H1 (cell line): Measurements from ENCODE around the gene AOPEP. TPM values are rescaled to one million over a fixed set of nuclear protein-coding genes. Genes with fewer than 3 reads are reported as not detected.

ENCODE experiments used
- CTCF ChIA-PET: fragments of 300-600 bp; sonication (Branson Sonifier 250); formaldehyde crosslinking; loops from one replicate; lab custom pipeline; 2021; ENCODE audit not compliant: partially characterized antibody; lab: Charles Lee
- POLR2A ChIA-PET: fragments of 300-600 bp; sonication (Branson Sonifier 250); formaldehyde crosslinking; loops from one replicate; lab custom pipeline; 2021; ENCODE audit warnings: inconsistent platforms; ENCODE audit not compliant: partially characterized antibody; lab: Charles Lee
- DNase-seq, 2 experiments: peaks; one replicate each; pipeline versions ENCODE4 v3.0.0 to v3.0.0-alpha.2; 2010 to 2022; ENCODE audit warnings: low spot score in 2 of 2, low read depth in 1 of 2, mixed read lengths in 1 of 2
- FAIRE-seq: peaks from 2 replicates; lab custom pipeline; 2011; peaks lifted over from hg19 to GRCh38; lab: Jason Lieb, UNC
- H2AFZ ChIP-seq: 2 replicates; pipeline ENCODE4 v1.8.1; 2012; ENCODE audit warnings: low read length, inconsistent platforms
- H2AK5ac ChIP-seq: 2 replicates; pipeline ENCODE4 v1.6.1; 2013; ENCODE audit warnings: low read depth, low read length
- H2BK120ac ChIP-seq: replicated peaks from 2 replicates; pipeline ENCODE3; 2013; ENCODE audit warnings: low read depth, low read length, inconsistent platforms
- H2BK12ac ChIP-seq: 2 replicates; pipeline ENCODE4 v1.6.1; 2013; ENCODE audit warnings: low read depth, low read length
- H2BK15ac ChIP-seq: 2 replicates; pipeline ENCODE4 v1.6.1; 2013; ENCODE audit warnings: low read length
- H2BK20ac ChIP-seq: 2 replicates; pipeline ENCODE4 v1.6.1; 2013; ENCODE audit warnings: low read length
- H2BK5ac ChIP-seq: 2 replicates; pipeline ENCODE4 v1.6.1; 2013; ENCODE audit warnings: low read depth, low read length
- H3K14ac ChIP-seq: 2 replicates; pipeline ENCODE4 v1.6.1; 2013; ENCODE audit warnings: inconsistent platforms; ENCODE audit not compliant: insufficient read length
- H3K18ac ChIP-seq: 2 replicates; pipeline ENCODE4 v1.6.1; 2013; ENCODE audit warnings: low read length; ENCODE audit errors: extremely low read depth
- H3K23ac ChIP-seq: 2 replicates; pipeline ENCODE4 v1.6.1; 2013; ENCODE audit warnings: inconsistent platforms; ENCODE audit not compliant: insufficient read length
- H3K23me2 ChIP-seq: 2 replicates; pipeline ENCODE4 v1.6.1; 2013; ENCODE audit warnings: low read depth, low read length
- H3K27ac ChIP-seq: 2 replicates; pipeline ENCODE4 v1.6.1; 2011; ENCODE audit warnings: low read depth, low read length, inconsistent platforms
- H3K27me3 ChIP-seq, 4 experiments: replicated peaks in 1 of 4; 1 replicate in 1 of 4; 2 replicates in 3 of 4; pipeline versions ENCODE4 v1.6.1 to v1.8.1; 2011 to 2013; ENCODE audit warnings: low read length in 3 of 4, mild to moderate bottlenecking in 3 of 4, inconsistent platforms in 2 of 4, mixed read lengths in 2 of 4, moderate library complexity in 1 of 4; ENCODE audit not compliant: control insufficient read depth in 3 of 4, insufficient read depth in 3 of 4; ENCODE audit errors: extremely low read depth in 1 of 4
- H3K36me3 ChIP-seq, 4 experiments: 2 replicates each; pipeline versions ENCODE4 v1.6.1 to v1.8.1; 2011 to 2013; ENCODE audit warnings: mild to moderate bottlenecking in 4 of 4, low read length in 3 of 4, moderate library complexity in 2 of 4, control low read depth in 1 of 4, inconsistent platforms in 1 of 4; ENCODE audit not compliant: insufficient read depth in 4 of 4, control insufficient read depth in 2 of 4
- H3K4ac ChIP-seq: replicated peaks from 2 replicates; pipeline ENCODE3; 2013; ENCODE audit warnings: low read length, low read depth, mixed read lengths, inconsistent platforms; ENCODE audit not compliant: insufficient read length
- H3K4me1 ChIP-seq, 4 experiments: replicated peaks in 1 of 4; 1 replicate in 1 of 4; 2 replicates in 3 of 4; pipeline versions ENCODE4 v1.6.1 to v1.8.1; 2011 to 2013; ENCODE audit warnings: low read length in 3 of 4, inconsistent platforms in 2 of 4, mixed read lengths in 1 of 4; ENCODE audit not compliant: insufficient read depth in 4 of 4, control insufficient read depth in 3 of 4
- H3K4me2 ChIP-seq, 2 experiments: 2 replicates each; pipeline versions ENCODE4 v1.6.1 to v1.8.1; 2011 to 2013; ENCODE audit warnings: low read depth in 2 of 2, low read length in 2 of 2, control low read depth in 1 of 2, inconsistent platforms in 1 of 2, mild to moderate bottlenecking in 1 of 2; ENCODE audit not compliant: insufficient read depth in 1 of 2
- H3K4me3 ChIP-seq, 4 experiments: fragments of 200-600, 300-600 bp in 1 of 4; sonication (generic), shearing (Covaris generic), sonication (Bioruptor Twin) in 1 of 4; 2 replicates each; pipeline versions ENCODE4 v1.5.1 to v1.8.1; 2011 to 2016; ENCODE audit warnings: low read length in 4 of 4, low read depth in 3 of 4, control low read depth in 2 of 4, inconsistent platforms in 2 of 4, mild to moderate bottlenecking in 2 of 4, mixed read lengths in 1 of 4, moderate library complexity in 1 of 4; ENCODE audit not compliant: insufficient read depth in 2 of 4; ENCODE audit errors: extremely low read depth in 1 of 4
- H3K56ac ChIP-seq: replicated peaks from 2 replicates; pipeline ENCODE3; 2013; ENCODE audit warnings: low read depth, mild to moderate bottlenecking, mixed read lengths, low read length, inconsistent platforms; ENCODE audit not compliant: insufficient read length
- H3K79me1 ChIP-seq: 2 replicates; pipeline ENCODE4 v1.6.1; 2013; ENCODE audit warnings: low read depth, low read length, control low read depth
- H3K79me2 ChIP-seq, 2 experiments: 2 replicates each; pipeline versions ENCODE4 v1.6.1 to v1.8.1; 2012 to 2013; ENCODE audit warnings: low read length in 2 of 2, mild to moderate bottlenecking in 2 of 2, inconsistent platforms in 1 of 2; ENCODE audit not compliant: insufficient read depth in 2 of 2, control insufficient read depth in 1 of 2
- H3K9ac ChIP-seq, 4 experiments: replicated peaks in 1 of 4; 1 replicate in 1 of 4; 2 replicates in 3 of 4; pipeline versions ENCODE4 v1.6.1 to v1.8.1; 2011 to 2013; ENCODE audit warnings: low read depth in 3 of 4, low read length in 3 of 4, control low read depth in 2 of 4, mild to moderate bottlenecking in 2 of 4, moderate library complexity in 2 of 4, inconsistent platforms in 1 of 4; ENCODE audit errors: extremely low read depth in 1 of 4
- H3K9me3 ChIP-seq, 2 experiments: 2 replicates each; pipeline versions ENCODE4 v1.6.1 to v1.8.1; 2012 to 2013; ENCODE audit warnings: mild to moderate bottlenecking in 2 of 2, moderate library complexity in 2 of 2, control low read depth in 1 of 2, inconsistent platforms in 1 of 2, low read depth in 1 of 2, low read length in 1 of 2, mixed read lengths in 1 of 2; ENCODE audit not compliant: insufficient read depth in 2 of 2
- H4K20me1 ChIP-seq, 2 experiments: replicated peaks in 1 of 2; 2 replicates each; pipeline versions ENCODE3 to v1.8.1; 2011 to 2013; ENCODE audit warnings: inconsistent platforms in 2 of 2, low read length in 2 of 2, mild to moderate bottlenecking in 1 of 2; ENCODE audit not compliant: insufficient read depth in 2 of 2, control insufficient read depth in 1 of 2
- H4K5ac ChIP-seq: 2 replicates; pipeline ENCODE4 v1.6.1; 2013; ENCODE audit warnings: low read length, low read depth, mixed read lengths, inconsistent platforms; ENCODE audit not compliant: insufficient read length
- H4K8ac ChIP-seq: 2 replicates; pipeline ENCODE4 v1.8.0; 2013; ENCODE audit warnings: mild to moderate bottlenecking, moderate library complexity, low read length, inconsistent platforms; ENCODE audit not compliant: insufficient read depth; ENCODE audit errors: extremely low read depth
- H4K91ac ChIP-seq: replicated peaks from 2 replicates; pipeline ENCODE3; 2013; ENCODE audit warnings: low read length, mixed read lengths, inconsistent platforms; ENCODE audit not compliant: insufficient read length
- BACH1 ChIP-seq: IDR thresholded peaks from 2 replicates; pipeline ENCODE4 v1.6.1; 2012; ENCODE audit warnings: low read length, improper control_type of control experiment
- EZH2 ChIP-seq: fragments of 200-600 bp; sonication (generic); IDR thresholded peaks from 2 replicates; pipeline ENCODE4 v1.7.1; 2012; ENCODE audit warnings: low read depth, mild to moderate bottlenecking, moderate library complexity, low read length, inconsistent platforms; ENCODE audit not compliant: severe bottlenecking
- HDAC6 ChIP-seq: IDR thresholded peaks from one replicate; pipeline ENCODE4 v1.7.1; 2012; ENCODE audit warnings: low read depth, mild to moderate bottlenecking, inconsistent platforms, low read length, moderate library complexity
- JUN ChIP-seq: IDR thresholded peaks from 2 replicates; pipeline ENCODE4 v1.6.1; 2011; ENCODE audit warnings: low read depth, mild to moderate bottlenecking, improper control_type of control experiment, low read length
- JUND ChIP-seq: IDR thresholded peaks from 2 replicates; pipeline ENCODE4 v1.6.1; 2011; ENCODE audit warnings: mild to moderate bottlenecking, improper control_type of control experiment, low read length
- MAFK ChIP-seq: IDR thresholded peaks from 2 replicates; pipeline ENCODE4 v1.6.1; 2012; ENCODE audit warnings: low read depth, mild to moderate bottlenecking, improper control_type of control experiment, low read length
- POLR2AphosphoS5 ChIP-seq: IDR thresholded peaks from 2 replicates; pipeline ENCODE4 v1.6.1; 2011; ENCODE audit warnings: low read depth, low read length
- POU5F1 ChIP-seq: IDR thresholded peaks from 2 replicates; pipeline ENCODE4 v1.6.1; 2011; ENCODE audit warnings: low read depth, mild to moderate bottlenecking, low read length, moderate library complexity
- RXRA ChIP-seq: IDR thresholded peaks from 2 replicates; pipeline ENCODE4 v1.6.1; 2011; ENCODE audit warnings: low read depth, mild to moderate bottlenecking, low read length, moderate library complexity; ENCODE audit not compliant: insufficient read depth
- SAP30 ChIP-seq: fragments of 300-600 bp; sonication (generic); IDR thresholded peaks from 2 replicates; pipeline ENCODE4 v1.7.1; 2012; ENCODE audit warnings: low read length, moderate library complexity, mild to moderate bottlenecking, inconsistent platforms; ENCODE audit not compliant: insufficient read depth, insufficient replicate concordance
- SIX5 ChIP-seq: IDR thresholded peaks from 2 replicates; pipeline ENCODE4 v1.6.1; 2011; ENCODE audit warnings: mild to moderate bottlenecking, low read depth, low read length
- SUZ12 ChIP-seq: fragments of 200-600 bp; sonication (generic); IDR thresholded peaks from 2 replicates; pipeline ENCODE4 v1.6.1; 2012; ENCODE audit warnings: mild to moderate bottlenecking, inconsistent platforms, low read length, moderate library complexity, mixed read lengths
- TAF7 ChIP-seq: optimal IDR thresholded peaks from 2 replicates; pipeline ENCODE3; 2011; ENCODE audit warnings: low read depth, mild to moderate bottlenecking, inconsistent platforms, low read length, moderate library complexity, borderline replicate concordance
- TCF12 ChIP-seq: IDR thresholded peaks from 2 replicates; pipeline ENCODE4 v1.6.1; 2011; ENCODE audit warnings: low read depth, mild to moderate bottlenecking, low read length
- YY1 ChIP-seq: IDR thresholded peaks from 2 replicates; pipeline ENCODE4 v1.6.1; 2011; ENCODE audit warnings: low read depth, mild to moderate bottlenecking, low read length
- WGBS, 2 experiments: shearing (Covaris generic) in 1 of 2; methylation state at CpG; one replicate each; pipeline versions ENCODE4 v1.1.6 to v1.1.7; 2013 to 2015; ENCODE audit warnings: low lambda C conversion rate in 2 of 2, mixed read lengths in 2 of 2, inconsistent platforms in 1 of 2, low coverage in 1 of 2, missing lambda C conversion rate in 1 of 2; ENCODE audit not compliant: insufficient replicate concordance in 2 of 2, insufficient coverage in 1 of 2, insufficient read length in 1 of 2; ENCODE audit errors: extremely low coverage in 1 of 2, missing lambda C conversion rate in 1 of 2; 5-methylcytosine and 5-hydroxymethylcytosine counted together
- polyA plus RNA-seq, 7 experiments: library from polyadenylated mRNA; depleted of rRNA in 3 of 7; stranded (reverse) in 5 of 7; unstranded in 2 of 7; fragments of >200 nt in 5 of 7; fragments of 200-250 nt in 2 of 7; gene quantifications; 1 replicate in 5 of 7; 2 replicates in 1 of 7; 4 replicates in 1 of 7; pipeline versions ENCODE4 v1.2.1 to v1.2.3, GENCODE V29; 2011 to 2013; ENCODE audit warnings: missing spikeins in 2 of 7, mixed read lengths in 2 of 7
- total RNA-seq: library from RNA; stranded (reverse); fragmentation: NEBNext Ultra II Directional; extraction: Animal tissue kit (Norgen Biotek cat#: 25700); gene quantifications from 2 replicates; pipeline ENCODE4 v1.2.1, GENCODE V29; 2021

Gene AOPEP
- total and polyA plus RNA-seq, 2 of the 8 experiments (the other 6 are each of a cell fraction or from before 2014, with no cell fraction given) = 6.1 to 14.3 TPM

DNA sequence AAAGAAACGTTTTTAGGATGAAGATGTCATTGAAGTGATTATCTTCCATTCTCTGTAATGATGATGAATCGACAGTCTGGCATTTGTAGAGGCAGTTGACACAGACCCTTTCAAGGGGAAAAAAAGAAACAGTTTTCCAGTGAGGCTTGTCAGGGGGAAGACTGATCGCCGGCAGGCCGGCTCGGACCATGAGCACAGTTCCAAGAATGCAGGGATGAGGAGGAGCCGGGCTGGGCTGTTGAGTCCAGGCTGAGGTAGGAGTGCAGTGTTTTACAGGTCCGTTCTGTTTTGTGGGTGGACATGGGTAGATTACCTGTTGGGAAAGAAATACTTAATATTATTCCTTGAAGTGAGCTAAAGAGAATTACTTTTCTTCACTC lies 194.6 kb downstream of the AOPEP start:
- 91% methylated on average over 7 of the region's 8 CpGs; no CpG with 5 or more reads in 1 of the 2 experiments for WGBS, 2 experiments
- Histone ChIP-seq H3K79me2 (no peaks in the 10 kb centered on the region), H3K9ac (no peak overlapping the region), H3K23me2 (no peaks in the 10 kb centered on the region), H2BK120ac (no peak overlapping the region), H3K18ac (no peak overlapping the region), H3K9me3 (no peaks in the 10 kb centered on the region), H3K4me1 (peaks cover 5 to 11% (median 7%) of the 10 kb centered on the region in 4 experiments; a peak in 6 of 7 replicates), H3K4ac (no peak overlapping the region), H2BK12ac (no peak overlapping the region), H3K4me3 (no peak overlapping the region), H3K27me3 (no peaks in the 10 kb centered on the region), H2BK15ac (no peak overlapping the region), H2BK5ac (no peak overlapping the region), H2BK20ac (no peak overlapping the region), H3K27ac (no peak overlapping the region), H3K23ac (no peak overlapping the region), H4K91ac (no peak overlapping the region), H4K20me1 (no peaks in the 10 kb centered on the region), H2AFZ (no peak overlapping the region), H3K79me1 (no peaks in the 10 kb centered on the region; the same call in 1 of the 2 replicates), H3K14ac (no peak overlapping the region), H3K56ac (no peak overlapping the region), H4K8ac (no peak overlapping the region), H2AK5ac (no peak overlapping the region), H3K4me2 (no peak overlapping the region), H3K36me3 (no peaks in the 10 kb centered on the region), H4K5ac (no peak overlapping the region)
- DNase-seq (no peak), FAIRE-seq (no peak)
- ChIA-PET POLR2A (no interaction called here), CTCF (interaction anchor here (1.4 kb wide), 1 partner anchor 240 kb away, joined by 5 read pairs; no protein-coding TSS in a partner anchor)
- TF ChIP-seq SUZ12 (no peak), TCF12 (no peak), YY1 (no peak), BACH1 (no peak), MAFK (no peak), HDAC6 (no peak), SIX5 (no peak), SAP30 (no peak), JUND (no peak), JUN (no peak), POU5F1 (no peak), EZH2 (no peak), TAF7 (no peak), POLR2AphosphoS5 (no peak), RXRA (no peak)
